ENCODE results near the gene CRELD2.

CRELD2 gene

GRCh38 chr22:49886346-49887063 is 31.9 kb upstream of the CRELD2 start:
- H3K4me1 ChIP-seq (ENCODE audit: control insufficient read depth, insufficient read depth, low read length) = no peaks in the 10 kb centered on the region
- ChIA-PET CTCF (no interaction called here), POLR2A (interaction anchor here (0.6 kb wide), 1 partner anchor 15 kb away, joined by 3 read pairs; no protein-coding TSS in a partner anchor)
- H3K36me3 ChIP-seq (ENCODE audit: control insufficient read depth in 2 of 2, insufficient read depth in 1 of 2, low read length in 2 of 2) = peaks cover 0 to 87% of the 10 kb centered on the region in 2 experiments
- no peak overlapping the region for H3K4me3 ChIP-seq (ENCODE audit: low read depth, low read length)
- no peak overlapping the region for H3K27ac ChIP-seq (ENCODE audit: extremely low read depth, low read depth, low read length)
- TF ChIP-seq HOXC10 (CRISPR knock-in tag; IDR thresholded peaks at IDR 0.05) (no peak), ZNF211 (tag by site-specific recombination; IDR thresholded peaks at IDR 0.05; ENCODE audit: low read depth) (no peak), PRDM1 (tag by site-specific recombination; IDR thresholded peaks at IDR 0.05) (no peak), ZNF837 (tag by site-specific recombination; IDR thresholded peaks at IDR 0.05) (no peak), ZNF169 (tag by site-specific recombination; IDR thresholded peaks at IDR 0.05) (no peak), ZBTB49 (tag by site-specific recombination; IDR thresholded peaks at IDR 0.05; ENCODE audit: low read depth) (no peak), ZNF366 (tag by site-specific recombination; conservative IDR thresholded peaks at IDR 0.05) (no peak), ZNF132 (tag by site-specific recombination; IDR thresholded peaks at IDR 0.05; ENCODE audit: borderline replicate concordance) (no peak), ZNF501 (tag by site-specific recombination; IDR thresholded peaks at IDR 0.05) (no peak), ELK4 (IDR thresholded peaks at IDR 0.05; ENCODE audit: borderline replicate concordance, low read depth, low read length) (no peak), ZNF518A (tag by site-specific recombination; conservative IDR thresholded peaks at IDR 0.05; ENCODE audit: low read depth) (no peak)
- TF ChIP-seq, protein P1, sequence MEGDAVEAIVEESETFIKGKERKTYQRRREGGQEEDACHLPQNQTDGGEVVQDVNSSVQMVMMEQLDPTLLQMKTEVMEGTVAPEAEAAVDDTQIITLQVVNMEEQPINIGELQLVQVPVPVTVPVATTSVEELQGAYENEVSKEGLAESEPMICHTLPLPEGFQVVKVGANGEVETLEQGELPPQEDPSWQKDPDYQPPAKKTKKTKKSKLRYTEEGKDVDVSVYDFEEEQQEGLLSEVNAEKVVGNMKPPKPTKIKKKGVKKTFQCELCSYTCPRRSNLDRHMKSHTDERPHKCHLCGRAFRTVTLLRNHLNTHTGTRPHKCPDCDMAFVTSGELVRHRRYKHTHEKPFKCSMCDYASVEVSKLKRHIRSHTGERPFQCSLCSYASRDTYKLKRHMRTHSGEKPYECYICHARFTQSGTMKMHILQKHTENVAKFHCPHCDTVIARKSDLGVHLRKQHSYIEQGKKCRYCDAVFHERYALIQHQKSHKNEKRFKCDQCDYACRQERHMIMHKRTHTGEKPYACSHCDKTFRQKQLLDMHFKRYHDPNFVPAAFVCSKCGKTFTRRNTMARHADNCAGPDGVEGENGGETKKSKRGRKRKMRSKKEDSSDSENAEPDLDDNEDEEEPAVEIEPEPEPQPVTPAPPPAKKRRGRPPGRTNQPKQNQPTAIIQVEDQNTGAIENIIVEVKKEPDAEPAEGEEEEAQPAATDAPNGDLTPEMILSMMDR (tag by site-specific recombination; IDR thresholded peaks at IDR 0.05) = no peak
- 0 out of 2 replicates have a peak, but pooled peaks cover 3% of the 10 kb centered on the region for H3K9me3 ChIP-seq (ENCODE audit: control insufficient read depth, insufficient read depth, low read depth, low read length)

GRCh38 chr22:49887064-49887451 is 31.4 kb upstream of the CRELD2 start:
- ChIA-PET POLR2A (interaction anchor here (0.6 kb wide), 1 partner anchor 16 kb away, joined by 3 read pairs; no protein-coding TSS in a partner anchor), CTCF (interaction anchor here (0.9 kb wide), 1 partner anchor 77 kb away, joined by 4 read pairs; no protein-coding TSS in a partner anchor)
- Histone ChIP-seq H3K4me1 (ENCODE audit: control insufficient read depth, insufficient read depth, low read length) (no peaks in the 10 kb centered on the region), H3K4me3 (ENCODE audit: low read depth, low read length) (no peak overlapping the region), H3K36me3 (ENCODE audit: control insufficient read depth in 2 of 2, insufficient read depth in 1 of 2, low read length in 2 of 2) (peaks cover 0 to 89% of the 10 kb centered on the region in 2 experiments), H3K9me3 (ENCODE audit: control insufficient read depth, insufficient read depth, low read depth, low read length) (0 out of 2 replicates have a peak, but pooled peaks cover 3% of the 10 kb centered on the region), H3K27ac (ENCODE audit: extremely low read depth, low read depth, low read length) (no peak overlapping the region)
- TF ChIP-seq TSHZ1 (tag by site-specific recombination; IDR thresholded peaks at IDR 0.05; ENCODE audit: borderline replicate concordance) = no peak
- TF ChIP-seq ZNF664 (tag by site-specific recombination; IDR thresholded peaks at IDR 0.05) = no peak
- TF ChIP-seq ZNF23 (tag by site-specific recombination; IDR thresholded peaks at IDR 0.05; ENCODE audit: borderline replicate concordance) = no peak
- no peak for TF ChIP-seq KLF7 (tag by site-specific recombination; IDR thresholded peaks at IDR 0.05; ENCODE audit: borderline replicate concordance)
- TF ChIP-seq ZNF48 (tag by site-specific recombination; IDR thresholded peaks at IDR 0.05) = no peak
- no peak for TF ChIP-seq ZNF266 (tag by site-specific recombination; IDR thresholded peaks at IDR 0.05; ENCODE audit: low read depth)
- TF ChIP-seq GLIS1 (tag by site-specific recombination; IDR thresholded peaks at IDR 0.05) = no peak
- TF ChIP-seq ZSCAN30 (tag by site-specific recombination; IDR thresholded peaks at IDR 0.05) = no peak

Data from HEK293 (cell line).